ENCODE measurements around the gene NARF.
A peak's percentile ranks its signal among the peaks of the same experiment; 100 is the strongest.

The NARF gene

GRCh38 chr17:82424001-82424862, 34.3 kb upstream of the NARF start:
- Mint-ChIP-seq H3K4me3 (no peak overlapping the region), H3K27me3 (no peaks in the 10 kb centered on the region), H3K9me3 (no peaks in the 10 kb centered on the region), H3K36me3 (peaks cover 6% of the 10 kb centered on the region), H3K4me1 (peaks cover 30% of the 10 kb centered on the region), H3K27ac (no peak overlapping the region)

DNA sequence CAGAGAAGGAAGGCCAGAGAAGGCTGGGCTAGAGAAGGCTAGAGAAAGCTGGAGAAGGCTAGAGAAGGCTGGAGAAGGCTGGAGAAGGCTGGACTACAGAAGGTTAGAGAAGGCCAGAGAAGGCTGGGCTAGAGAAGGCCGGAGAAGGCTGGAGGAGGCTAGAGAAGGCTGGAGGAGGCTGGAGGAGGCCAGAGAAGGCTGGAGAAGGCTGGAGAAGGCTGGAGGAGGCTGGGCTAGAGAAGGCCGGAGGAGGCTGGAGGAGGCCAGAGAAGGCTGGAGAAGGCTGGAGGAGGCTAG, 33.7 kb upstream of the NARF start:
- peaks cover 10% of the 10 kb centered on the region for H3K36me3 Mint-ChIP-seq

DNA sequence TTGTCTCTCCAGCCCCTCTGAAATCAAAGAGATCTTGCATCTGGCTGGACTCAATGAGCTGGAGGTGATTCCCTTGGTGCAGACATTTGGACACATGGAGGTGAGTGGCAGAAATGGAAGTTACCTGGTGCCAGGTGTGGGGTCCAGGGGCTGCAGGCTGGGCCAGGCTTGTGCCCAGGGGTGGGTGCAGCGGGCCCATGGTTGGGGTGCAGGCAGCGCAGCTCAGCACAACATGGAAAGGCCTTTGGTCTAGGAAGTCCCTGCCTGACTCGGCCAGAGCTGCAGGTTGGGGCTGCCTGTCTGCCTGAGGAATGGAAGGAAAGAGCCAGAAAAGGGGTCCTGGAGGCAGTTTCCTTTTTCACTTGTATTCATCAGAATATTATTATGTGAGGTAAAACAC, 30.0 kb upstream of the NARF start:
- H3K27me3 Mint-ChIP-seq, result no peaks in the 10 kb centered on the region
- H3K4me3 Mint-ChIP-seq, result no peak overlapping the region
- H3K4me1 Mint-ChIP-seq, result peaks cover 23% of the 10 kb centered on the region
- peaks cover 8% of the 10 kb centered on the region for H3K36me3 Mint-ChIP-seq
- H3K9me3 Mint-ChIP-seq, result no peaks in the 10 kb centered on the region
- no peak overlapping the region for H3K27ac Mint-ChIP-seq

More for the DNA sequence above, 33.7 kb upstream of the NARF start:
- Mint-ChIP-seq H3K4me3 (no peak overlapping the region), H3K9me3 (no peaks in the 10 kb centered on the region), H3K27me3 (no peaks in the 10 kb centered on the region), H3K27ac (no peak overlapping the region), H3K4me1 (peaks cover 30% of the 10 kb centered on the region)

DNA sequence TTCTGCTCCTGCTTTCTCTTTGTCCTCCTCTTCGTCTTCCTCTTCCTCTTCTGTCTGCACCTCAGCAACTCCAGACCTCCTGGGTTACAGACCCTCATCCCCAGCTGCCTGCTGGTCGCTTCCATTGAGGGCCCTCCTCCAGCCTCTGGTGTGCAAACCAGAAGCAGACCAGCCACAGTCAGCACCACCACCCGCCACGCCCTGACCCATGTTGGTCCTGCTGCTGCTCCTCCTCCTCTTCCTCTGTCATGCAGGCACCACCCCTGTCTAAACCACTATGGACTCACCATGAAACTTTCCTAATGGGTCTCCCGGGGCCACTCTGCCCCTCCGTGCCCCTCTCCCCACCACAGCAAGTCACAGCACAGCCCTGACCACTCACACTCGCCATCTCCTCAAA, 28.7 kb upstream of the NARF start:
- Mint-ChIP-seq H3K9me3 (no peaks in the 10 kb centered on the region), H3K4me1 (peaks cover 24% of the 10 kb centered on the region), H3K27me3 (no peaks in the 10 kb centered on the region), H3K27ac (no peak overlapping the region), H3K36me3 (peaks cover 8% of the 10 kb centered on the region), H3K4me3 (no peak overlapping the region)

GRCh38 chr17:82432017-82432416, 26.5 kb upstream of the NARF start:
- H3K4me3 Mint-ChIP-seq, result no peak overlapping the region
- peaks cover 27% of the 10 kb centered on the region for H3K4me1 Mint-ChIP-seq
- H3K27me3 Mint-ChIP-seq, result no peaks in the 10 kb centered on the region
- peaks cover 8% of the 10 kb centered on the region for H3K36me3 Mint-ChIP-seq
- H3K9me3 Mint-ChIP-seq, result no peaks in the 10 kb centered on the region
- no peak overlapping the region for H3K27ac Mint-ChIP-seq

- Mint-ChIP-seq H3K27me3 (no peaks in the 10 kb centered on the region), H3K4me1 (peaks cover 23% of the 10 kb centered on the region), H3K36me3 (peaks cover 8% of the 10 kb centered on the region), H3K27ac (no peak overlapping the region), H3K4me3 (no peak overlapping the region), H3K9me3 (no peaks in the 10 kb centered on the region)
Measured at GRCh38 chr17:82433560-82434215, 24.9 kb upstream of the NARF start.

GRCh38 chr17:82434216-82434565, 24.4 kb upstream of the NARF start:
- H3K36me3 Mint-ChIP-seq, result peaks cover 8% of the 10 kb centered on the region
- no peak overlapping the region for H3K27ac Mint-ChIP-seq
- no peaks in the 10 kb centered on the region for H3K9me3 Mint-ChIP-seq
- no peak overlapping the region for H3K4me3 Mint-ChIP-seq
- no peaks in the 10 kb centered on the region for H3K27me3 Mint-ChIP-seq
- peaks cover 22% of the 10 kb centered on the region for H3K4me1 Mint-ChIP-seq

GRCh38 chr17:82435103-82435502, 23.4 kb upstream of the NARF start:
- Mint-ChIP-seq H3K4me3 (no peak overlapping the region), H3K27me3 (no peaks in the 10 kb centered on the region), H3K9me3 (no peaks in the 10 kb centered on the region), H3K4me1 (peaks cover 13% of the 10 kb centered on the region), H3K36me3 (peaks cover 2% of the 10 kb centered on the region), H3K27ac (peak overlapping the region; percentile 17)

- H3K27me3 Mint-ChIP-seq, result no peaks in the 10 kb centered on the region
- peaks cover 11% of the 10 kb centered on the region for H3K4me1 Mint-ChIP-seq
- H3K9me3 Mint-ChIP-seq, result no peaks in the 10 kb centered on the region
- H3K36me3 Mint-ChIP-seq, result peaks cover 2% of the 10 kb centered on the region
- no peak overlapping the region for H3K27ac Mint-ChIP-seq
- H3K4me3 Mint-ChIP-seq, result no peak overlapping the region
Measured at GRCh38 chr17:82435601-82436583, 22.6 kb upstream of the NARF start.

GRCh38 chr17:82436601-82437324, 21.8 kb upstream of the NARF start:
- H3K4me3 Mint-ChIP-seq, result no peak overlapping the region
- H3K27me3 Mint-ChIP-seq, result no peaks in the 10 kb centered on the region
- H3K9me3 Mint-ChIP-seq, result no peaks in the 10 kb centered on the region
- H3K27ac Mint-ChIP-seq, result no peak overlapping the region
- peaks cover 11% of the 10 kb centered on the region for H3K4me1 Mint-ChIP-seq
- peaks cover 2% of the 10 kb centered on the region for H3K36me3 Mint-ChIP-seq

DNA sequence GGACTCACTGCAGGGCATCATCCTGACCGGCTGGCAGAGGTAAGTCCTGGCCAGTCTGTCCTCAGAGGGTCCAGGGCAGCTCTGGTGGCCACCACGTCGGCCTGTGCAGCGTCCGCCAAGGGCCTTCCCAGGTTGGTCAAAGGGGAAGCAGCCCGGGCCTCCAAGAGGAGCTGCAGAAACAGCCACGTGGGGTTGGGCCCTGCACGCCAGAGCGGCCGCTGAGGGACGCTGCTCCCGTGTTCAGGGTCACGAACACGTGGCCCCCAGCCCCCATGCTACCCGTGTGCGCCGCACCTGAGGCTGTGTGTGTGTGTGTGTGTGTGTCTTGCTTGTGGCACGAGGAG, 21.2 kb upstream of the NARF start:
- Mint-ChIP-seq H3K4me1 (peaks cover 11% of the 10 kb centered on the region), H3K36me3 (peaks cover 2% of the 10 kb centered on the region), H3K27me3 (no peaks in the 10 kb centered on the region), H3K9me3 (no peaks in the 10 kb centered on the region), H3K27ac (no peak overlapping the region), H3K4me3 (no peak overlapping the region)

- Mint-ChIP-seq H3K4me3 (no peak overlapping the region), H3K27me3 (no peaks in the 10 kb centered on the region), H3K36me3 (peaks cover 2% of the 10 kb centered on the region), H3K9me3 (no peaks in the 10 kb centered on the region), H3K4me1 (peaks cover 13% of the 10 kb centered on the region), H3K27ac (no peak overlapping the region)
Measured at GRCh38 chr17:82438401-82439193, 19.9 kb upstream of the NARF start.

DNA sequence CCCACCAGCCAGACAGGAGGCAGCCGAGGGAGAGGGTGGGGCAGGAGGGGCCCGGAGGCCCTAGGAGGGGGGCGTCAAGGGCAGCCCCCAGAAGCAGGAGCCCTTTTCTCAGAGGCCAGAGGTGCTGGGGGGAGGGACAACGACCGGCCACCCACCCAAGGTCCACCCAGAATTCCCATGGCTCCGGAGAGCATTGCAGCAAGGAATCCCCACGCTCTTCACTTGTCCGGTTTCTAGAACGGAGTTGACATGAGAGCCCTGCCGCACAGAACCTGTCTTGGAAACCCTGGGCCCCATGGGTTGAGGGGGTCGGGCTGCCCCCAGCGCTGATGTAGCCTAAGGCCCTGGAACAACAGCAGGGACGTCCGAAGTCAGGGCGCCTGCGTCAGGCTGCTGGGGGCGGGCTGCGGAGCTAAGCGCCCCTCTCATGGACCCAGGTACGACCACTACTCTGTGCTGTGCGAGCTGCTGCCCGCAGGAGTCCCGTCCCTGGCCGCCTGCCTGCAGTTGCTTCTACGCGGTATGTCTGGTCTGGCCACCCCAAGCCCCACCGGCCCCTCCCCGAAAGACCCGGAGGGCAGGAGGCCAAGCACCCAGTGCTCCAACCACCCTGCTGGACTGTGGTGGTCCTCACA, 19.2 kb upstream of the NARF start:
- Mint-ChIP-seq H3K27ac (no peak overlapping the region), H3K9me3 (no peaks in the 10 kb centered on the region), H3K4me1 (peaks cover 6% of the 10 kb centered on the region), H3K4me3 (no peak overlapping the region), H3K36me3 (no peaks in the 10 kb centered on the region), H3K27me3 (no peaks in the 10 kb centered on the region)

- Mint-ChIP-seq H3K9me3 (no peaks in the 10 kb centered on the region), H3K27ac (no peak overlapping the region), H3K36me3 (no peaks in the 10 kb centered on the region), H3K27me3 (no peaks in the 10 kb centered on the region), H3K4me3 (no peak overlapping the region), H3K4me1 (peaks cover 6% of the 10 kb centered on the region)
Measured at GRCh38 chr17:82439829-82440365, 18.6 kb upstream of the NARF start.

Data from activated naive CD4-positive, alpha-beta T cell treated with anti-CD3 and anti-CD28 coated beads, Interleukin-2, amount 50 U/mL, for 24 hours (primary cell).